ENCODE results near the gene PRRT1.

Gene PRRT1

GRCh38 chr6:32117461-32117860 is 34.3 kb downstream of the PRRT1 start:
- no peak for DNase-seq
- H2AFZ ChIP-seq (ENCODE audit: low read depth, low read length), result no peak overlapping the region
- no peak overlapping the region for H3K4me2 ChIP-seq (ENCODE audit: insufficient read depth, low read length)
- no peaks in the 10 kb centered on the region for H3K4me1 ChIP-seq (ENCODE audit: insufficient read depth, low read length)
- ATAC-seq (ENCODE audit: insufficient read depth, low read depth), result no peak
- H3K27ac ChIP-seq (ENCODE audit: low read length), result no peak overlapping the region
- no peaks in the 10 kb centered on the region for H3K27me3 ChIP-seq (ENCODE audit: insufficient read depth, low read length, poor library complexity)
- H3K9ac ChIP-seq (ENCODE audit: low read depth, low read length), result no peak overlapping the region
- H3K36me3 ChIP-seq (ENCODE audit: insufficient read depth, low read length), result peaks cover 63% of the 10 kb centered on the region
- TF ChIP-seq EZH2 (IDR thresholded peaks at IDR 0.05; ENCODE audit: borderline replicate concordance, low read depth, low read length, severe bottlenecking), result no peak
- TF ChIP-seq, protein P1, sequence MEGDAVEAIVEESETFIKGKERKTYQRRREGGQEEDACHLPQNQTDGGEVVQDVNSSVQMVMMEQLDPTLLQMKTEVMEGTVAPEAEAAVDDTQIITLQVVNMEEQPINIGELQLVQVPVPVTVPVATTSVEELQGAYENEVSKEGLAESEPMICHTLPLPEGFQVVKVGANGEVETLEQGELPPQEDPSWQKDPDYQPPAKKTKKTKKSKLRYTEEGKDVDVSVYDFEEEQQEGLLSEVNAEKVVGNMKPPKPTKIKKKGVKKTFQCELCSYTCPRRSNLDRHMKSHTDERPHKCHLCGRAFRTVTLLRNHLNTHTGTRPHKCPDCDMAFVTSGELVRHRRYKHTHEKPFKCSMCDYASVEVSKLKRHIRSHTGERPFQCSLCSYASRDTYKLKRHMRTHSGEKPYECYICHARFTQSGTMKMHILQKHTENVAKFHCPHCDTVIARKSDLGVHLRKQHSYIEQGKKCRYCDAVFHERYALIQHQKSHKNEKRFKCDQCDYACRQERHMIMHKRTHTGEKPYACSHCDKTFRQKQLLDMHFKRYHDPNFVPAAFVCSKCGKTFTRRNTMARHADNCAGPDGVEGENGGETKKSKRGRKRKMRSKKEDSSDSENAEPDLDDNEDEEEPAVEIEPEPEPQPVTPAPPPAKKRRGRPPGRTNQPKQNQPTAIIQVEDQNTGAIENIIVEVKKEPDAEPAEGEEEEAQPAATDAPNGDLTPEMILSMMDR (IDR thresholded peaks at IDR 0.05; ENCODE audit: borderline replicate concordance, extremely low read depth, low read length, poor library complexity, severe bottlenecking), result no peak
- H3K79me2 ChIP-seq (ENCODE audit: insufficient read depth, low read length), result no peaks in the 10 kb centered on the region
- H3K4me3 ChIP-seq (ENCODE audit: low read depth in 1 of 2, low read length in 2 of 2), result no peak overlapping the region
- H3K9me3 ChIP-seq (ENCODE audit: insufficient read depth, low read length, severe bottlenecking), result no peaks in the 10 kb centered on the region
- 0 out of 2 replicates have a peak, but pooled peaks cover 2% of the 10 kb centered on the region for H4K20me1 ChIP-seq (ENCODE audit: insufficient read depth, low read length)

GRCh38 chr6:32116674-32117073 is 35.1 kb downstream of the PRRT1 start:
- TF ChIP-seq, protein P1 (IDR thresholded peaks at IDR 0.05; ENCODE audit: borderline replicate concordance, extremely low read depth, low read length, poor library complexity, severe bottlenecking), result peak; percentile 71
- no peak for TF ChIP-seq EZH2 (IDR thresholded peaks at IDR 0.05; ENCODE audit: borderline replicate concordance, low read depth, low read length, severe bottlenecking)
- Histone ChIP-seq H3K9me3 (ENCODE audit: insufficient read depth, low read length, severe bottlenecking) (no peaks in the 10 kb centered on the region), H3K27ac (ENCODE audit: low read length) (no peak overlapping the region), H3K4me2 (ENCODE audit: insufficient read depth, low read length) (no peak overlapping the region), H2AFZ (ENCODE audit: low read depth, low read length) (no peak overlapping the region), H3K4me3 (ENCODE audit: low read depth in 1 of 2, low read length in 2 of 2) (no peak overlapping the region), H3K79me2 (ENCODE audit: insufficient read depth, low read length) (no peaks in the 10 kb centered on the region), H3K36me3 (ENCODE audit: insufficient read depth, low read length) (peaks cover 57% of the 10 kb centered on the region), H3K27me3 (ENCODE audit: insufficient read depth, low read length, poor library complexity) (no peaks in the 10 kb centered on the region), H3K9ac (ENCODE audit: low read depth, low read length) (no peak overlapping the region), H4K20me1 (ENCODE audit: insufficient read depth, low read length) (0 out of 2 replicates have a peak, but pooled peaks cover 2% of the 10 kb centered on the region), H3K4me1 (ENCODE audit: insufficient read depth, low read length) (no peaks in the 10 kb centered on the region)
- ATAC-seq (ENCODE audit: insufficient read depth, low read depth) (peak; percentile 70; the same call in 2 of the 3 replicates), DNase-seq (peak; percentile 45)

- ATAC-seq (ENCODE audit: insufficient read depth, low read depth), result no peak
- 0 out of 2 replicates have a peak, but pooled peaks cover 2% of the 10 kb centered on the region for H4K20me1 ChIP-seq (ENCODE audit: insufficient read depth, low read length)
- no peaks in the 10 kb centered on the region for H3K79me2 ChIP-seq (ENCODE audit: insufficient read depth, low read length)
- H3K36me3 ChIP-seq (ENCODE audit: insufficient read depth, low read length), result peaks cover 48% of the 10 kb centered on the region
- no peaks in the 10 kb centered on the region for H3K27me3 ChIP-seq (ENCODE audit: insufficient read depth, low read length, poor library complexity)
- H3K4me2 ChIP-seq (ENCODE audit: insufficient read depth, low read length), result no peak overlapping the region
- H3K9ac ChIP-seq (ENCODE audit: low read depth, low read length), result no peak overlapping the region
- H3K9me3 ChIP-seq (ENCODE audit: insufficient read depth, low read length, severe bottlenecking), result no peaks in the 10 kb centered on the region
- no peaks in the 10 kb centered on the region for H3K4me1 ChIP-seq (ENCODE audit: insufficient read depth, low read length)
- no peak overlapping the region for H3K4me3 ChIP-seq (ENCODE audit: low read depth in 1 of 2, low read length in 2 of 2)
- no peak overlapping the region for H2AFZ ChIP-seq (ENCODE audit: low read depth, low read length)
- TF ChIP-seq EZH2 (IDR thresholded peaks at IDR 0.05; ENCODE audit: borderline replicate concordance, low read depth, low read length, severe bottlenecking), result no peak
- TF ChIP-seq, protein P1 (IDR thresholded peaks at IDR 0.05; ENCODE audit: borderline replicate concordance, extremely low read depth, low read length, poor library complexity, severe bottlenecking), result no peak
- no peak for DNase-seq
- H3K27ac ChIP-seq (ENCODE audit: low read length), result no peak overlapping the region
Measured at GRCh38 chr6:32115623-32116022, 36.1 kb downstream of the PRRT1 start.

DNA sequence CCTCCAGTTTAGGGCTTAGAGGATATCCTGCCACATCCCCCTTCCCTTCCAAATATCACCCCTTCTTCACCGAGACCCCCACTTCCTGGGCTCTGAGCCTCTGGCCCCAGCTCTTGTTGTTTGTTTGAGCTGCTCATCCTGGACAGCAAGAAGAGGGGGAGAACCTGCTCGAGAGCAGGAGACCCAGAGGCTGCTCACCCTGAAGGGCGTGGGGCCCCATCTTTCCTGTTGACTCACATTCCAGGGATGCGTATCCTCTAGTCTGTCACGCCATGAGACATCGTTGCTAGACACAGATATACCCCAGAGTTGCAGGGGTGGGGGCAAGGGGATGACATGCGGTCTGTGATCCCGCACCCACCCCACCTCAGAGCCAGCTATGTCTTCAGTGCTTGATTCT is 36.9 kb downstream of the PRRT1 start:
- DNase-seq, result no peak

More for the DNA sequence above, 36.9 kb downstream of the PRRT1 start:
- Histone ChIP-seq H3K4me1 (ENCODE audit: insufficient read depth, low read length) (no peaks in the 10 kb centered on the region), H2AFZ (ENCODE audit: low read depth, low read length) (no peak overlapping the region), H3K27ac (ENCODE audit: low read length) (no peak overlapping the region), H3K9me3 (ENCODE audit: insufficient read depth, low read length, severe bottlenecking) (no peaks in the 10 kb centered on the region), H3K36me3 (ENCODE audit: insufficient read depth, low read length) (peaks cover 44% of the 10 kb centered on the region), H3K79me2 (ENCODE audit: insufficient read depth, low read length) (no peaks in the 10 kb centered on the region), H4K20me1 (ENCODE audit: insufficient read depth, low read length) (0 out of 2 replicates have a peak, but pooled peaks cover 2% of the 10 kb centered on the region), H3K4me3 (ENCODE audit: low read depth in 1 of 2, low read length in 2 of 2) (no peak overlapping the region), H3K4me2 (ENCODE audit: insufficient read depth, low read length) (no peak overlapping the region), H3K27me3 (ENCODE audit: insufficient read depth, low read length, poor library complexity) (no peaks in the 10 kb centered on the region), H3K9ac (ENCODE audit: low read depth, low read length) (no peak overlapping the region)
- TF ChIP-seq, protein P1 (IDR thresholded peaks at IDR 0.05; ENCODE audit: borderline replicate concordance, extremely low read depth, low read length, poor library complexity, severe bottlenecking), result no peak
- no peak for ATAC-seq (ENCODE audit: insufficient read depth, low read depth)

Data from DND-41 (cell line).